Activated CD4-positive, alpha-beta T cell treated with anti-CD3 and anti-CD28 coated beads, Interleukin-2, amount 50 U/mL, for 24 hours (primary cell): Measurements from ENCODE around the gene PDGFRB.

ENCODE experiments used
- DNase-seq, 2 donors: peaks; one replicate each; pipeline ENCODE4 v3.0.0-alpha.2; 2020; ENCODE audit warnings: low read depth in 1 of 2, low spot score in 1 of 2

Gene PDGFRB

GRCh38 chr5:150146862-150147601 lies 8.6 kb downstream of the PDGFRB start:
- no peak for DNase-seq

GRCh38 chr5:150146235-150146634 lies 9.4 kb downstream of the PDGFRB start:
- no peak for DNase-seq

GRCh38 chr5:150144879-150145278 lies 10.8 kb downstream of the PDGFRB start:
- no peak for DNase-seq

- DNase-seq = no peak
Observed at GRCh38 chr5:150144246-150144801, 11.3 kb downstream of the PDGFRB start.

GRCh38 chr5:150143350-150144245 lies 12.0 kb downstream of the PDGFRB start:
- no peak for DNase-seq

GRCh38 chr5:150142959-150143349 lies 12.7 kb downstream of the PDGFRB start:
- no peak for DNase-seq

- no peak for DNase-seq
Observed at GRCh38 chr5:150142185-150142958, 13.3 kb downstream of the PDGFRB start.

GRCh38 chr5:150141544-150142184 lies 14.0 kb downstream of the PDGFRB start:
- DNase-seq = no peak

- no peak for DNase-seq
Observed at GRCh38 chr5:150140830-150141229, 14.8 kb downstream of the PDGFRB start.

GRCh38 chr5:150139334-150139733 lies 16.3 kb downstream of the PDGFRB start:
- DNase-seq = no peak

GRCh38 chr5:150138551-150139265 lies 16.9 kb downstream of the PDGFRB start:
- no peak for DNase-seq

- no peak for DNase-seq
Observed at GRCh38 chr5:150137997-150138396, 17.6 kb downstream of the PDGFRB start.

- DNase-seq = no peak
Observed at GRCh38 chr5:150137168-150137957, 18.3 kb downstream of the PDGFRB start.

GRCh38 chr5:150136305-150137167 lies 19.1 kb downstream of the PDGFRB start:
- DNase-seq = no peak

- DNase-seq = no peak
Observed at GRCh38 chr5:150135557-150136304, 19.9 kb downstream of the PDGFRB start.

GRCh38 chr5:150134198-150134588 lies 21.5 kb downstream of the PDGFRB start:
- DNase-seq = no peak

GRCh38 chr5:150133581-150134197 lies 22.0 kb downstream of the PDGFRB start:
- no peak for DNase-seq
